Stimulated activated CD4-positive, alpha-beta T cell treated with anti-CD3 and anti-CD28 coated beads, Interleukin-2, amount 100 ng/mL, for 4 hours (primary cell): ENCODE data around the gene GRAMD4.
A peak's percentile ranks its signal among the peaks of the same experiment; 100 is the strongest.

Experiments used
- DNase-seq: peaks from one replicate; pipeline ENCODE4 v3.0.0-alpha.2; 2020; ENCODE audit warnings: low read depth

Gene GRAMD4

GRCh38 chr22:46583571-46583970 is 36.6 kb upstream of the GRAMD4 start:
- DNase-seq: no peak

- no peak for DNase-seq
Measured at GRCh38 chr22:46584081-46584921, 35.9 kb upstream of the GRAMD4 start.

GRCh38 chr22:46585340-46586122 is 34.7 kb upstream of the GRAMD4 start:
- DNase-seq: no peak

GRCh38 chr22:46586123-46586519 is 34.1 kb upstream of the GRAMD4 start:
- DNase-seq: no peak

- DNase-seq: no peak
Measured at GRCh38 chr22:46586531-46587011, 33.6 kb upstream of the GRAMD4 start.

- no peak for DNase-seq
Measured at GRCh38 chr22:46587061-46587460, 33.1 kb upstream of the GRAMD4 start.

- DNase-seq: no peak
Measured at GRCh38 chr22:46587492-46588278, 32.5 kb upstream of the GRAMD4 start.

GRCh38 chr22:46588279-46589140 is 31.7 kb upstream of the GRAMD4 start:
- DNase-seq: no peak

GRCh38 chr22:46589141-46589748 is 30.9 kb upstream of the GRAMD4 start:
- DNase-seq: no peak

GRCh38 chr22:46589871-46590271 is 30.3 kb upstream of the GRAMD4 start:
- no peak for DNase-seq

- no peak for DNase-seq
Measured at GRCh38 chr22:46590334-46590733, 29.9 kb upstream of the GRAMD4 start.

GRCh38 chr22:46591930-46592329 is 28.3 kb upstream of the GRAMD4 start:
- DNase-seq: no peak

- peak; percentile 28 for DNase-seq
Measured at GRCh38 chr22:46592390-46592872, 27.8 kb upstream of the GRAMD4 start.

GRCh38 chr22:46593211-46593681 is 26.9 kb upstream of the GRAMD4 start:
- DNase-seq: no peak

- no peak for DNase-seq
Measured at GRCh38 chr22:46593996-46594946, 25.9 kb upstream of the GRAMD4 start.

- no peak for DNase-seq
Measured at GRCh38 chr22:46594947-46595298, 25.3 kb upstream of the GRAMD4 start.

GRCh38 chr22:46595545-46595944 is 24.6 kb upstream of the GRAMD4 start:
- DNase-seq: no peak

GRCh38 chr22:46596032-46596441 is 24.1 kb upstream of the GRAMD4 start:
- DNase-seq: no peak

- DNase-seq: no peak
Measured at GRCh38 chr22:46596819-46597218, 23.4 kb upstream of the GRAMD4 start.

- no peak for DNase-seq
Measured at GRCh38 chr22:46598224-46598623, 22.0 kb upstream of the GRAMD4 start.
